SK-N-MC (cell line): ENCODE results near the gene SLC25A27.

ENCODE experiments used
- EZH2 ChIP-seq: fragments of 200-600 bp; sonication (generic); IDR thresholded peaks from one replicate; pipeline ENCODE4 v1.6.1; 2017; ENCODE audit warnings: antibody characterized with exemption
- POLR2AphosphoS5 ChIP-seq: IDR thresholded peaks from 2 replicates; pipeline ENCODE4 v1.6.1; 2012; ENCODE audit warnings: mild to moderate bottlenecking, low read depth, low read length, borderline replicate concordance

DNA sequence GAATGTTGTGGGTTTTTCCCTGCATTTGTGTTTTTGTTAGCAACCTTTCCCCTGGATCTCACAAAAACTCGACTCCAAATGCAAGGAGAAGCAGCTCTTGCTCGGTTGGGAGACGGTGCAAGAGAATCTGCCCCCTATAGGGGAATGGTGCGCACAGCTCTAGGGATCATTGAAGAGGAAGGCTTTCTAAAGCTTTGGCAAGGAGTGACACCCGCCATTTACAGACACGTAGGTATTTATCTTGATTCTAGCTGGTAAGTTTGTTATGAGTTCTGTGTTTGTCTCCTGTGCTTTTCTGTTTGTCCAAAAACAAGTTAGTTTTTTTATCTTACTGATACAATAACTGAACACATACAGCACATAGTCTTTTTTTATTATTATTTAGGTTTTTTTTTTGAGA is 3.0 kb downstream of the SLC25A27 start:
- TF ChIP-seq POLR2AphosphoS5 (no peak), EZH2 (no peak)
